Activated CD8-positive, alpha-beta memory T cell treated with anti-CD3 and anti-CD28 coated beads, Interleukin-2, amount 50 U/mL, for 4 hours (primary cell): Measurements from ENCODE around the gene ARHGEF11.
"Not testable (repeated sequence)": the region's sequence is repeated elsewhere in the genome, so short reads cannot be mapped to it uniquely, and the experiment has no call there.

Experiments used
- DNase-seq: peaks from one replicate; pipeline ENCODE4 v3.0.0-alpha.2; 2020

Gene ARHGEF11, protein sequence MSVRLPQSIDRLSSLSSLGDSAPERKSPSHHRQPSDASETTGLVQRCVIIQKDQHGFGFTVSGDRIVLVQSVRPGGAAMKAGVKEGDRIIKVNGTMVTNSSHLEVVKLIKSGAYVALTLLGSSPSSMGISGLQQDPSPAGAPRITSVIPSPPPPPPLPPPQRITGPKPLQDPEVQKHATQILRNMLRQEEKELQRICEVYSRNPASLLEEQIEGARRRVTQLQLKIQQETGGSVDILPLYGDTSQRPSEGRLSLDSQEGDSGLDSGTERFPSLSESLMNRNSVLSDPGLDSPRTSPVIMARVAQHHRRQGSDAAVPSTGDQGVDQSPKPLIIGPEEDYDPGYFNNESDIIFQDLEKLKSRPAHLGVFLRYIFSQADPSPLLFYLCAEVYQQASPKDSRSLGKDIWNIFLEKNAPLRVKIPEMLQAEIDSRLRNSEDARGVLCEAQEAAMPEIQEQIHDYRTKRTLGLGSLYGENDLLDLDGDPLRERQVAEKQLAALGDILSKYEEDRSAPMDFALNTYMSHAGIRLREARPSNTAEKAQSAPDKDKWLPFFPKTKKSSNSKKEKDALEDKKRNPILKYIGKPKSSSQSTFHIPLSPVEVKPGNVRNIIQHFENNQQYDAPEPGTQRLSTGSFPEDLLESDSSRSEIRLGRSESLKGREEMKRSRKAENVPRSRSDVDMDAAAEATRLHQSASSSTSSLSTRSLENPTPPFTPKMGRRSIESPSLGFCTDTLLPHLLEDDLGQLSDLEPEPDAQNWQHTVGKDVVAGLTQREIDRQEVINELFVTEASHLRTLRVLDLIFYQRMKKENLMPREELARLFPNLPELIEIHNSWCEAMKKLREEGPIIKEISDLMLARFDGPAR (N-terminal part only)

GRCh38 chr1:157045250-157046218 lies at the start of gene ARHGEF11:
Gene ARHGEF11 (minus strand): TSS chr1:157045742. CDS start chr1:157044330, 1,412 bp downstream.
- peak; percentile 26 for DNase-seq

GRCh38 chr1:157095091-157095490 lies 49.5 kb upstream of the ARHGEF11 start:
- DNase-seq, result no peak

DNA sequence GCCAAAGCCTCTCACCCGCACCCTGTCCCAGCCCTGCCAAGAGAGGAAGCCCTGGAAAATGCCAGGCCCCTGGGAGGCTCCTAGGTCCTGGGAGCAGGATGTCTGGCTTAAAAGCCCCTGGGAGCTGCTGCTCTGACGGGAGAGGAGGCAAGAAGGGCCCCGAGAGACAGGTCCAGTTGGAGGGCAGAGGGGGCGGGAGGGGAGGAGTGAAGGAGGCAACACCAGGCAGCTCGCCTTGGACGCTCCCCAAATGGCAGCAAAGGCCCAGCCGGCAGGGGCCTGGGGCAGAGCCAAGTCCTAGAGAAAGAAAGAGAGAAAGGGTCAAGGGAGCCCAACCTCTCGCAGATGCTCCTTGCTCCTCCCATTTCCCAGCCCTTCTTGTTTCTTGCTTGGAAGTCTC lies 47.3 kb upstream of the ARHGEF11 start:
- no peak for DNase-seq

GRCh38 chr1:157091668-157092273 lies 46.2 kb upstream of the ARHGEF11 start:
- no peak for DNase-seq

- DNase-seq, result no peak
These were observed 45.6 kb upstream of the ARHGEF11 start for GRCh38 chr1:157091186-157091585.

DNA sequence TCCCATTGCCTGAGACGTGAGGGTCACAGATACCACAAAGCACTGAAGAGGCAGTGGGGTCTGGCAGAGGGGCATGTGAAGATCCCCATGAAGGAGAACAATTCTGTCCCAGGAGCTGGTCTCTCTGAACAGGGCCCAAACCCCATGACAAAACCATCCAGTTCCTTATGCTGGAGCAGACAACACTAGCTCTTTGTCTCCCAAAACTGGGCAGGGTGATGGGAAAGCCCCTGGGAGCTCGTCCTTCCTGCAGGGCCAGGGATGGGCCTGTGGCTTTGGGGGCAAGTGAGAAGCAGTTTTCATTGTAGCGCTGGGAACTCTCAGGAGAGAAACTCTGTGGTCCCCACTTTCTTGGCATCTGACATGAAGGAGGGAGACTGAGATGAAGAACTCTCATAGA lies 45.2 kb upstream of the ARHGEF11 start:
- DNase-seq, result no peak

GRCh38 chr1:157090196-157090647 lies 44.7 kb upstream of the ARHGEF11 start:
- DNase-seq, result peak; percentile 90

DNA sequence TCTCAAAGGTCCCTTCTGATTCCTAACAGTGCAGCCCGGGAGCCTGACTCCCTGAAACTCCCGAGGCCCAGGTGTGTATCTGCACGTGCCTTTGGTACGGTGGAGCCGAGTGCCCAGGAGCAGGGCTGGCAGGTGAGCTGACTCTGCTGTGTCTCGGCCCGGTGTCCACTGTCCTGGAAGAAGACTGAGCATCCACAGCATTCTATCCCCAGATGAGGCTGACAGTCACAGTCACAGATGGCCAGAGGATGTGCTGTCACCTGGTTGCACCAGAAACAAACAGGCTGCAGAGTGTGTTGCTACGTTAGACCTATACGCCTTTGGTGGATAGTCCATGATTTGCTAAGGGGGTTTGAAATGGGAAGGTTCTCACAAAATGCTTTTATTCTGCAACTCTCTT lies 44.2 kb upstream of the ARHGEF11 start:
- no peak for DNase-seq

- DNase-seq, result no peak
These were observed 43.1 kb upstream of the ARHGEF11 start for GRCh38 chr1:157088607-157089006.

- no peak for DNase-seq
These were observed 41.5 kb upstream of the ARHGEF11 start for GRCh38 chr1:157087030-157087429.

GRCh38 chr1:157086299-157086698 lies 40.8 kb upstream of the ARHGEF11 start:
- no peak for DNase-seq

GRCh38 chr1:157085421-157085820 lies 39.9 kb upstream of the ARHGEF11 start:
- DNase-seq, result no peak

DNA sequence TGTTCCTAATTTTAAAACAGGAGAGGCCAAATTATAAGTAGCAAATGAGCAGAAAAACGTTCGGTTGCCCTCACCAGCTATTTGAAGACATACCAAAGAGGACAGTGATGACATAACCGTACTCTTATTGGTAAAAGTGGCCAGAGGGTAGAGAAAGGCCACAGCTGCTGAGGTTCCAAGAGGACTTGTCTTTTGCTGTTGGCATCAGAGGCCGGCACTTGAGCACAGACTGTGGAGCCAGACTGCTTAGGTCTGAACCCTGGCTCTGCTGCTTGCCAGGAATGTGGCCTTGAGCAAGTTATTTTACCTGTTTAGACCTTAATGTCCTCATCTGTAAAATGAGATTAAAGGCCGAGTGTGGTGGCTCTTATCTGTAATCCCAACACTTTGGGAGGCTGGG lies 39.2 kb upstream of the ARHGEF11 start:
- DNase-seq, result no peak

DNA sequence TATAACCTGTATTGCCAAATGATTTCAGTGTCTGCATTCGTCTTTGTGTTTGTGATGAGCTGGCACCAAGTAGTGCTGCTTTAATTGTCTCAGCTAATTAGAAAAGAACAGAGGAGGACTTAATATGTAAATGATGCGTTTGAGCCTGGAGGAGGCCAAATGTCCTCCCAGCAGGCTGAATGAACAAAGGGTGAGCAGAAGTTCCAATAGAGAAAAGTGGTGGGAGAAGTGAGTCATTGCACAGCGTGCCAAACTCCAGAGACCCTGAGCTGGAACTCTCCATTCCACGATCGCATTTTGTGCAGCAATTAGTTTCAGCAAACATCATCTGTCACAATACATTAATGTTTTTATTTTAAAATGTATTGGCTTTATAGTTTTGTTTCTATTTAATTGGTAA lies 36.2 kb upstream of the ARHGEF11 start:
- DNase-seq, result no peak

- no peak for DNase-seq
These were observed 35.2 kb upstream of the ARHGEF11 start for GRCh38 chr1:157080714-157081113.

- no peak for DNase-seq
These were observed 31.9 kb upstream of the ARHGEF11 start for GRCh38 chr1:157077394-157077793.

- peak; percentile 18 for DNase-seq
These were observed 28.6 kb upstream of the ARHGEF11 start for GRCh38 chr1:157073944-157074685.

DNA sequence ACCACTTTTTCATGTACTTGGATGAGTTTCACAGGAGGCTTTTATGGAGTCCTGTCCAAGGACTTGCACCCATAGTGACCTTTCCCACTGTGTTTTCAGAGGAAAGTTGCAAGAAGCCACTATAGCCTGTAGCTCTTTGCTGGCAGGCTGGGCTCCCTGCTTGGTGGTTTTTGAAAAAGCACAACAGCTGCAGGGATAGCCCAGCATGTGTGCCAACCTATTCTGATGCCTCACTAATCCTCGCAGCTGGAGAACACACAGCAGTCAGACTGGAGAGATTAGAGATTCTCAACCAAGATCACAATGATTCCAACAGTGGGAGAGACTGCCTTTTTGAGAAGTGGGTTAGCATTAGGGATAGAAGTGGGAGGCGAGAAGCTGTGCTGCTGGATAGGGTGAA lies 24.1 kb upstream of the ARHGEF11 start:
- DNase-seq, result no peak

- DNase-seq, result not testable (repeated sequence)
These were observed 13.7 kb upstream of the ARHGEF11 start for GRCh38 chr1:157059241-157059640.

DNA sequence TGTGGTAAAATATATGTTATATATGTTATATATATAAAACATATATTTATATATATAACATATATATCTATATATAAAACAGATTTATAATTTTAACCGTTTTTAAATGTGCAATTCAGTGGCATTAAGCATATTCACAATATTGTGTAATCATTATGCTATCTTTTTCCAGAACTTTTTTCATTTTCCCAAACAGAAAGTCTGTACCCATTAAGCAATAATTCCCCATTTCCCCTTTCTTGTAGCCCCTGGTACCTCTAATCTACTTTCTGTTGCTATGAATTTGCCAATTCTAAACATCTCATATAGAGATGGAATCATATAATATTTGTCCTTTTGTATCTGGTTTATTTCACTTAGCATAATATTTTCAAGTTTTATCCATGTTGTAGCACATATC lies 10.7 kb upstream of the ARHGEF11 start:
- no peak for DNase-seq

DNA sequence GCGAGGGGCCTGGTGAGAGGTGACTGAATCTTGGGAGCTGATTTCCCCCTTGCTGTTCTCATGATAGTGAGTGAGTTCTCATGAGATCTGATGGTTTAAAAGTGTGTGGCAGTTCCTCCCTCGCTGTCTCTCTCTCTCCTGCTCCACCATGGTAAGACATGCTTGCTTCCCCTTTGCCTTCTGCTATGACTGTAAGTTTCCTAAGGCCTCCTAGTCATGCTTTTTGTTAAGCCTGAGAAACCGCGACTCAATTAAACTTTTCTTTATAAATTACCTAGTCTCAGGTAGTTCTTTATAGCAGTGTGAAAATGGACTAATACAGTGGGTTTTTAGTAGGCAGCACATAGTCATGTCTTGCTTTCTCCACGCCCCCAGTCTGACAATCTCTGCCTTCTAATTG lies 10.2 kb upstream of the ARHGEF11 start:
- not testable (repeated sequence) for DNase-seq
